Stomach (tissue), 9 donors: Measurements from ENCODE around the gene ADAT1. TPM values are rescaled to one million over a fixed set of nuclear protein-coding genes. Genes with fewer than 3 reads are reported as not detected.

Experiments
- DNase-seq, 2 donors: peaks; one replicate each; pipeline versions ENCODE4 v3.0.0 to v3.0.0-alpha.2; 2013 to 2019
- H3K27ac ChIP-seq, 5 donors: fragments of 200-600 bp in 4 of 5; sonication (generic) in 4 of 5; one replicate each; pipeline ENCODE4 v1.5.1; 2013 to 2019; ENCODE audit warnings: mild to moderate bottlenecking in 1 of 5, moderate library complexity in 1 of 5
- H3K27me3 ChIP-seq, 3 donors: fragments of 200-600 bp; sonication (generic); one replicate each; pipeline ENCODE4 v1.5.1; 2017 to 2019; ENCODE audit warnings: mixed run types in 1 of 3
- H3K36me3 ChIP-seq, 4 donors: fragments of 200-600 bp; sonication (generic); 1 replicate in 3 of 4; 2 replicates in 1 of 4; pipeline ENCODE4 v1.5.1; 2016 to 2019
- H3K4me1 ChIP-seq, 4 donors: fragments of 200-600 bp; sonication (generic); one replicate each; pipeline ENCODE4 v1.5.1; 2016 to 2019
- H3K4me3 ChIP-seq, 4 donors: fragments of 200-600 bp; sonication (generic) in 3 of 4; one replicate each; pipeline ENCODE4 v1.5.1; 2016 to 2019; ENCODE audit warnings: mild to moderate bottlenecking in 1 of 4
- H3K9me3 ChIP-seq, 4 donors: fragments of 200-600 bp; sonication (generic); one replicate each; pipeline ENCODE4 v1.5.1; 2016 to 2019
- EP300 ChIP-seq: sonication (generic); formaldehyde crosslinking; IDR thresholded peaks from one replicate; pipeline ENCODE4 v1.6.1; 2017; ENCODE audit warnings: antibody characterized with exemption
- POLR2A ChIP-seq, 4 donors: fragments of 450-650 bp; IDR thresholded peaks; one replicate each; pipeline ENCODE4 v1.6.1; 2016; ENCODE audit warnings: antibody characterized with exemption in 4 of 4, control low read depth in 2 of 4, mild to moderate bottlenecking in 1 of 4, moderate library complexity in 1 of 4
- POLR2AphosphoS5 ChIP-seq, 3 donors: sonication (generic); formaldehyde crosslinking; IDR thresholded peaks; one replicate each; pipeline ENCODE4 v1.6.1; 2016; ENCODE audit warnings: antibody characterized with exemption in 3 of 3
- WGBS, 5 donors: extraction: QIAGEN DNeasy Blood & Tissue Kit in 3 of 5; methylation state at CpG; one replicate each; pipeline versions ENCODE4 v1.1.5 to v1.1.7; 2013 to 2018; 5-methylcytosine and 5-hydroxymethylcytosine counted together
- intact Hi-C: fragments of 100-400 bp; cut with DNase I; formaldehyde crosslinking; loops from one replicate; pipeline ENCODE4 v1.15.1; 2023; ENCODE audit warnings: low total_unique reads
- polyA plus RNA-seq, 3 donors: library from polyadenylated mRNA; stranded (reverse); fragments of 200-250 nt; gene quantifications; one replicate each; pipeline ENCODE4 v1.2.3, GENCODE V29; 2013
- total RNA-seq, 5 donors: library from RNA; depleted of rRNA; stranded (reverse); fragments of >200 nt; gene quantifications; one replicate each; pipeline versions ENCODE4 v1.1.0 to v1.2.3, GENCODE V29; 2014 to 2016
- TF ChIP-seq, protein P1 (sequence below), 7 experiments: fragments of 450-650 bp in 4 of 7; fragments of 200-600 bp in 3 of 7; sonication (generic) in 3 of 7; IDR thresholded peaks; one replicate each; pipeline ENCODE4 v1.5.1; 2016 to 2019; ENCODE audit warnings: antibody characterized with exemption in 7 of 7, control low read depth in 2 of 7, mild to moderate bottlenecking in 1 of 7
- donor health status: healthy with polysubstance abuse.
- donor health status: Bipolar disorder and iron deficiency.
- donor health status: healthy.

The ADAT1 gene
- total and polyA plus RNA-seq, 8 donors = 0.58 to 69.8 (median 13.0) TPM

GRCh38 chr16:75647492-75648264 lies 24.6 kb upstream of the ADAT1 start, which contains the start of the genes KARS1 and TERF2IP:
Gene KARS1, minus strand, starts transcription at chr16:75647665. Its CDS starts 26 bp downstream, at chr16:75647639.
Gene TERF2IP, plus strand, starts transcription at chr16:75647773. Its CDS starts 110 bp downstream, at chr16:75647883.
- WGBS, 5 donors = 0 to 2% (median 1%) methylated on average over 16 to 76 of the region's 76 CpGs
- peak; percentile 93 to 99 for DNase-seq
- no peaks in the 10 kb centered on the region for H3K9me3 ChIP-seq
- H3K4me3 ChIP-seq = peak within 1 kb of the TSS; percentile 80 to 100 (median 93)
- no peaks in the 10 kb centered on the region for H3K27me3 ChIP-seq
- intact Hi-C loops = no loop called here
- H3K27ac ChIP-seq = peak within 1 kb of the TSS; percentile 94 to 99 (median 96)
- TF ChIP-seq, protein P1, sequence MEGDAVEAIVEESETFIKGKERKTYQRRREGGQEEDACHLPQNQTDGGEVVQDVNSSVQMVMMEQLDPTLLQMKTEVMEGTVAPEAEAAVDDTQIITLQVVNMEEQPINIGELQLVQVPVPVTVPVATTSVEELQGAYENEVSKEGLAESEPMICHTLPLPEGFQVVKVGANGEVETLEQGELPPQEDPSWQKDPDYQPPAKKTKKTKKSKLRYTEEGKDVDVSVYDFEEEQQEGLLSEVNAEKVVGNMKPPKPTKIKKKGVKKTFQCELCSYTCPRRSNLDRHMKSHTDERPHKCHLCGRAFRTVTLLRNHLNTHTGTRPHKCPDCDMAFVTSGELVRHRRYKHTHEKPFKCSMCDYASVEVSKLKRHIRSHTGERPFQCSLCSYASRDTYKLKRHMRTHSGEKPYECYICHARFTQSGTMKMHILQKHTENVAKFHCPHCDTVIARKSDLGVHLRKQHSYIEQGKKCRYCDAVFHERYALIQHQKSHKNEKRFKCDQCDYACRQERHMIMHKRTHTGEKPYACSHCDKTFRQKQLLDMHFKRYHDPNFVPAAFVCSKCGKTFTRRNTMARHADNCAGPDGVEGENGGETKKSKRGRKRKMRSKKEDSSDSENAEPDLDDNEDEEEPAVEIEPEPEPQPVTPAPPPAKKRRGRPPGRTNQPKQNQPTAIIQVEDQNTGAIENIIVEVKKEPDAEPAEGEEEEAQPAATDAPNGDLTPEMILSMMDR (IDR thresholded peaks at IDR 0.05) = no peak
- peak in 2 of 4 donors; percentile 80 to 89 for TF ChIP-seq POLR2A (IDR thresholded peaks at IDR 0.05)
- TF ChIP-seq EP300 = no peak
- TF ChIP-seq POLR2AphosphoS5 (IDR thresholded peaks at IDR 0.05) = peak; percentile 97 to 99 (median 98)
- peaks cover 0 to 27% (median 20%) of the 10 kb centered on the region in 4 donors for H3K36me3 ChIP-seq
- H3K4me1 ChIP-seq = peaks cover 46 to 65% (median 58%) of the 10 kb centered on the region in 4 donors

- Histone ChIP-seq H3K27ac (peak overlapping the region; percentile 66 to 99 (median 94)), H3K36me3 (peaks cover 3 to 33% (median 25%) of the 10 kb centered on the region in 4 donors), H3K4me3 (peak overlapping the region; percentile 80 to 100 (median 93)), H3K9me3 (no peaks in the 10 kb centered on the region), H3K27me3 (no peaks in the 10 kb centered on the region), H3K4me1 (peaks cover 45 to 60% (median 53%) of the 10 kb centered on the region in 4 donors)
- DNase-seq = no peak
- WGBS, 5 donors = 0 to 1% (median 0%) methylated on average over 12 to 18 of the region's 18 CpGs
- intact Hi-C loops = no loop called here
- TF ChIP-seq, protein P1 (IDR thresholded peaks at IDR 0.05) = no peak
- TF ChIP-seq POLR2AphosphoS5 (IDR thresholded peaks at IDR 0.05) = no peak
- TF ChIP-seq EP300 = no peak
- TF ChIP-seq POLR2A (IDR thresholded peaks at IDR 0.05) = no peak
Measured at GRCh38 chr16:75647112-75647491, 24.0 kb upstream of the ADAT1 start.

DNA sequence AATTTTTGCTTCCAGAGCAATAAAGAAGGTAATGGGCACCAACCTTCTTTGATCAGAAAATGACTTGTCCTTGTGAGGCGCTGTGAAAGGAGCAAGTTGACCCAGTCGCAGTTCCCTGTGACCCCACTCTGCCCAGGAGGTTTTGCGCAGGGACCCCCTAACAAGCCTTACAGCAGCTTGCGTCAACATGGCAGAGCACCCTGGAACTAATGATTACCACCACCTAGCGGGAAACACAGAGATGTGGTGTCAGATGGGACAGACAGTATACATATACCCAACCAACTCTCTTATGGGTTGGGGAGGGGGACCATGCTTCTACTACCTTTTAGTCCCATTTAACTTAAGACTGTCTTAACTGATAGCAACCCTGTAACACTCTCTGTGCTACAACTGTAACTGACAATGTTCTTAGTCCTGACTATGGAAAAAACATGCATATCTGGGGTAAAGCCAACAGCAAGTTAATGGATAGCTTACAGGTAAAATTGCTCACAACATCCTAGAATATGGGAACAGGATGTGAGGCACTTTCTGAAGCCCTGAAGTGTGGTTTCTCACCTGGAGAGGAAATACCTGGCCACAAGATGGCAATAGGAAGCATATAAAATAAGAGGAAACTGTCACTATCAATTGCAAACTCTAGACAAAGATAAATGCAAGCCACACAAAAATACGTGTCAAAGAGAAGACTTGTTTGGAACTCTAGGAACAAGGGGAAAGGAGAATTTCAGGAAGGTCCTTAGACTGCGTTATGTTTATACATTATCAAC lies 21.3 kb upstream of the ADAT1 start:
- peaks cover 26 to 33% (median 30%) of the 10 kb centered on the region in 4 donors for H3K4me1 ChIP-seq
- H3K27me3 ChIP-seq = no peaks in the 10 kb centered on the region
- 76 to 81% (median 78%) methylated on average over 7 of the region's 7 CpGs for WGBS, 5 donors
- H3K27ac ChIP-seq = no peak overlapping the region
- H3K36me3 ChIP-seq = peaks cover 24 to 59% (median 51%) of the 10 kb centered on the region in 4 donors
- peak in 1 of 2 donors; percentile 56 for DNase-seq
- TF ChIP-seq POLR2AphosphoS5 (IDR thresholded peaks at IDR 0.05) (no peak), EP300 (no peak), POLR2A (IDR thresholded peaks at IDR 0.05) (no peak)
- TF ChIP-seq, protein P1 (IDR thresholded peaks at IDR 0.05) = peak in 1 of 7 experiments; percentile 18
- H3K4me3 ChIP-seq = no peak overlapping the region
- intact Hi-C loops = no loop called here
- no peaks in the 10 kb centered on the region for H3K9me3 ChIP-seq

GRCh38 chr16:75640598-75640997 lies 17.5 kb upstream of the ADAT1 start:
- TF ChIP-seq, protein P1 (IDR thresholded peaks at IDR 0.05) = no peak
- TF ChIP-seq EP300 (no peak), POLR2AphosphoS5 (IDR thresholded peaks at IDR 0.05) (no peak), POLR2A (IDR thresholded peaks at IDR 0.05) (no peak)
- Histone ChIP-seq H3K9me3 (no peaks in the 10 kb centered on the region), H3K4me3 (no peak overlapping the region), H3K36me3 (peaks cover 49 to 95% (median 89%) of the 10 kb centered on the region in 4 donors), H3K27me3 (no peaks in the 10 kb centered on the region), H3K4me1 (peaks cover 15 to 19% (median 17%) of the 10 kb centered on the region in 4 donors), H3K27ac (no peak overlapping the region)
- intact Hi-C loops = no loop called here
- no peak for DNase-seq
- WGBS, 5 donors = 83 to 90% (median 86%) methylated on average over 6 of the region's 6 CpGs
